Lower leg skin (tissue), 4 donors: Measurements from ENCODE around the gene PRLR. TPM values are rescaled to one million over a fixed set of nuclear protein-coding genes. Genes with fewer than 3 reads are reported as not detected.

Source experiments
- DNase-seq, 2 donors: peaks; one replicate each; pipeline ENCODE4 v3.0.0-alpha.2; 2019; ENCODE audit warnings: low spot score in 2 of 2
- H3K4me3 ChIP-seq: fragments of 200-600 bp; sonication (generic); 2 replicates; pipeline ENCODE4 v1.5.1; 2017; ENCODE audit warnings: mild to moderate bottlenecking, low read depth; ENCODE audit not compliant: poor library complexity, severe bottlenecking
- POLR2A ChIP-seq, 2 donors: fragments of 450-650 bp; IDR thresholded peaks; one replicate each; pipeline ENCODE4 v1.6.1; 2016 to 2017; ENCODE audit warnings: antibody characterized with exemption in 2 of 2, mild to moderate bottlenecking in 1 of 2, moderate library complexity in 1 of 2
- WGBS, 2 donors: methylation state at CpG; one replicate each; pipeline ENCODE4 v1.1.5; 2018; 5-methylcytosine and 5-hydroxymethylcytosine counted together
- intact Hi-C: fragments of 100-400 bp; cut with DNase I; formaldehyde crosslinking; loops from one replicate; pipeline ENCODE4 v1.15.0; 2023; ENCODE audit warnings: low total_unique reads
- total RNA-seq, 4 donors: library from RNA; depleted of rRNA; stranded (reverse); fragments of >200 nt; gene quantifications; one replicate each; pipeline ENCODE4 v1.1.0, GENCODE V29; 2016
- TF ChIP-seq, protein P1 (sequence below), 3 donors: fragments of 450-650 bp; IDR thresholded peaks; one replicate each; pipeline ENCODE4 v1.5.1; 2016; ENCODE audit warnings: antibody characterized with exemption in 3 of 3, mild to moderate bottlenecking in 3 of 3, moderate library complexity in 2 of 3

Gene PRLR
- total RNA-seq, 4 donors from 2014 or later: 6.1 to 11.4 (median 8.1) TPM

DNA sequence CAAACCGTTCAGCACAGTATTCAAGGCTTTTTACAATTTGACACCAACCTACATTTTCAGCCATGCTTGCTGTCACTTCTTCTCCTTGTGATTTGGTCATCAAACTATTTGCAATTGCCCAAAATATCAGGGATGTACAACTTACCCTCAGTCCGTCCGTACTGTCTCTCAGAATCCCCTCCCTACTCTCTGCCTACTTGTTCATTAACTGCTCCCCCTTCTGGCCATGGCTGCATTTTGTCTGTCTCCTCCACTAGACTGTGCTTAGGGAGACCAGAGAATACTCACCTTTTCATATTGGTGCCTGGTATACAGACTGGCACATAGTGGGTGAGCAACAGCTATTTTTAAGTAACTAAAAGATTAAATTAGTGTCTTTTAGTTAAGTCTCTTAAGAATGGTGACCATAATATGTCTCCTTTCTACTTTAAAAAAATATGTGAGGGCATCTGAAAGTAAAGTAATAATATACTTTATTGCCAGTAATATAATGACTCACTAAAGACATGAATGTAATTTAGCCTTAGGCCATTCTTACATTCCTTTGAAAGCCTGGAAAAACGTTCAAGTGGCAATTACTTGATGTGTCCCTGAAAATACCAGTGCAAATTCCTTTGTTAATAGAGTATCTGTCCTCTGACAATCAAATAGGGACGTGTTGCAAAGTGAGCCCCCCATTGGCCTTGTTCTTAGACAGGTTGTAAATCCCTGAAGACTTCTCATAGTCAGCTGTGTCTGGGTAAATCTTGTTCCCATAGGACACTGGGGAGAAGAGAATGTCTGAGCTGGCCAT lies 27.8 kb downstream of the PRLR start:
- H3K4me3 ChIP-seq: no peak overlapping the region
- WGBS, 2 donors: 52 to 53% methylated on average over 5 of the region's 5 CpGs
- intact Hi-C loops: no loop called here
- DNase-seq: no peak
- TF ChIP-seq, protein P1, sequence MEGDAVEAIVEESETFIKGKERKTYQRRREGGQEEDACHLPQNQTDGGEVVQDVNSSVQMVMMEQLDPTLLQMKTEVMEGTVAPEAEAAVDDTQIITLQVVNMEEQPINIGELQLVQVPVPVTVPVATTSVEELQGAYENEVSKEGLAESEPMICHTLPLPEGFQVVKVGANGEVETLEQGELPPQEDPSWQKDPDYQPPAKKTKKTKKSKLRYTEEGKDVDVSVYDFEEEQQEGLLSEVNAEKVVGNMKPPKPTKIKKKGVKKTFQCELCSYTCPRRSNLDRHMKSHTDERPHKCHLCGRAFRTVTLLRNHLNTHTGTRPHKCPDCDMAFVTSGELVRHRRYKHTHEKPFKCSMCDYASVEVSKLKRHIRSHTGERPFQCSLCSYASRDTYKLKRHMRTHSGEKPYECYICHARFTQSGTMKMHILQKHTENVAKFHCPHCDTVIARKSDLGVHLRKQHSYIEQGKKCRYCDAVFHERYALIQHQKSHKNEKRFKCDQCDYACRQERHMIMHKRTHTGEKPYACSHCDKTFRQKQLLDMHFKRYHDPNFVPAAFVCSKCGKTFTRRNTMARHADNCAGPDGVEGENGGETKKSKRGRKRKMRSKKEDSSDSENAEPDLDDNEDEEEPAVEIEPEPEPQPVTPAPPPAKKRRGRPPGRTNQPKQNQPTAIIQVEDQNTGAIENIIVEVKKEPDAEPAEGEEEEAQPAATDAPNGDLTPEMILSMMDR (IDR thresholded peaks at IDR 0.05): no peak
- no peak for TF ChIP-seq POLR2A (IDR thresholded peaks at IDR 0.05)

DNA sequence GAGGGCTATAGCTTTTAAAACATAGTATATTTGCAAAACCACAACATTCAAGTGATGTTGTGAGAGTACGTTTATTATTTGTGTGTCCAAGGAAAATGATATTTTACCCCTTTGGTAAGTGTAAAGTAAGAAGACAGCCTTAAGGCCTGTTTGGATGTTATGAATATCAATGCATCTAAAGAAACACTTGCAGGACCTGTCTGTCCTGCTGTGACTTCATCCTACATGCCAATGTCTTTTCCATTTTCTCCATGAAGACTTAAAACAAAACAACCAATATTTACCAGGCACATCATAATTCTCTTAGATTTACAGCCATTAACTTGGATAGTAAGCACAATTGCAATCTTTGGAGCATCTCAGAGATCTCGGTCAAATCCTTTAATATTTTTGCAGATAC lies 29.0 kb downstream of the PRLR start:
- DNase-seq: no peak
- WGBS, 2 donors: 68 to 71% methylated on average over 2 of the region's 2 CpGs
- H3K4me3 ChIP-seq: no peak overlapping the region
- intact Hi-C loops: no loop called here
- TF ChIP-seq POLR2A (IDR thresholded peaks at IDR 0.05): no peak
- TF ChIP-seq, protein P1 (IDR thresholded peaks at IDR 0.05): no peak

GRCh38 chr5:35199886-35200285 lies 30.4 kb downstream of the PRLR start:
- TF ChIP-seq, protein P1 (IDR thresholded peaks at IDR 0.05): no peak
- TF ChIP-seq POLR2A (IDR thresholded peaks at IDR 0.05): no peak
- whole genome bisulfite sequencing, 2 donors: 76 to 80% methylated on average over 3 of the region's 3 CpGs
- H3K4me3 ChIP-seq: no peak overlapping the region
- intact Hi-C loops: no loop called here
- no peak for DNase-seq

GRCh38 chr5:35198686-35199085 lies 31.6 kb downstream of the PRLR start:
- intact Hi-C loops: no loop called here
- H3K4me3 ChIP-seq: no peak overlapping the region
- 31 to 35% methylated on average over 4 of the region's 4 CpGs for WGBS, 2 donors
- DNase-seq: no peak
- TF ChIP-seq, protein P1 (IDR thresholded peaks at IDR 0.05): no peak
- TF ChIP-seq POLR2A (IDR thresholded peaks at IDR 0.05): no peak

- WGBS, 2 donors: 10 to 11% methylated on average over 5 of the region's 5 CpGs
- no peak overlapping the region for H3K4me3 ChIP-seq
- TF ChIP-seq, protein P1 (IDR thresholded peaks at IDR 0.05): no peak
- no peak for TF ChIP-seq POLR2A (IDR thresholded peaks at IDR 0.05)
- DNase-seq: peak in 1 of 2 donors; percentile 89
- intact Hi-C loops: no loop called here
Observed at GRCh38 chr5:35198075-35198474, 32.2 kb downstream of the PRLR start.

- intact Hi-C loops: no loop called here
- TF ChIP-seq, protein P1 (IDR thresholded peaks at IDR 0.05): no peak
- no peak for TF ChIP-seq POLR2A (IDR thresholded peaks at IDR 0.05)
- DNase-seq: no peak
- WGBS, 2 donors: 87% methylated on average over 3 of the region's 3 CpGs
- H3K4me3 ChIP-seq: no peak overlapping the region
Observed at GRCh38 chr5:35197351-35197750, 32.9 kb downstream of the PRLR start.
